ENCODE data around the gene ZDHHC24.

DNA sequence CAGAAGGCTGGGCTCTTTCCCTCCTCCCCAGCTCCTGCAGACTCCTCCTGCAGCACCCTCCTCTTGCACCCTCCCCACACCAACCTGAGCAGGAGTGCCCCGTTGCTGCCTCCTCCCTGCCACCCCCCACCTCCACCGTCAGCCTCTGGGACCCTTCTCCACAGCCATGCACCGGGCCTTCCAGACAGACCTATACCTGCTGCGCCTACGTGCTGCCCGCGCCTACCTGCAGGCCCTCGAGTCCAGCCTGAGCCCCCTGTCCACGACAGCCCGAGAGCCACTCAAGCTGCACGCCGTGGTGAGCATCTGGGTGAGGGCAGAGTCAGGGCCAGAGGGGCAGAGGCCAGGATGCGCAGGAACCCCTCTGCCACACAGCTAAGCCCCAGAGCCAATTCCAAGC lies 16.2 kb downstream of the ZDHHC24 start:
- TF ChIP-seq, protein P1, sequence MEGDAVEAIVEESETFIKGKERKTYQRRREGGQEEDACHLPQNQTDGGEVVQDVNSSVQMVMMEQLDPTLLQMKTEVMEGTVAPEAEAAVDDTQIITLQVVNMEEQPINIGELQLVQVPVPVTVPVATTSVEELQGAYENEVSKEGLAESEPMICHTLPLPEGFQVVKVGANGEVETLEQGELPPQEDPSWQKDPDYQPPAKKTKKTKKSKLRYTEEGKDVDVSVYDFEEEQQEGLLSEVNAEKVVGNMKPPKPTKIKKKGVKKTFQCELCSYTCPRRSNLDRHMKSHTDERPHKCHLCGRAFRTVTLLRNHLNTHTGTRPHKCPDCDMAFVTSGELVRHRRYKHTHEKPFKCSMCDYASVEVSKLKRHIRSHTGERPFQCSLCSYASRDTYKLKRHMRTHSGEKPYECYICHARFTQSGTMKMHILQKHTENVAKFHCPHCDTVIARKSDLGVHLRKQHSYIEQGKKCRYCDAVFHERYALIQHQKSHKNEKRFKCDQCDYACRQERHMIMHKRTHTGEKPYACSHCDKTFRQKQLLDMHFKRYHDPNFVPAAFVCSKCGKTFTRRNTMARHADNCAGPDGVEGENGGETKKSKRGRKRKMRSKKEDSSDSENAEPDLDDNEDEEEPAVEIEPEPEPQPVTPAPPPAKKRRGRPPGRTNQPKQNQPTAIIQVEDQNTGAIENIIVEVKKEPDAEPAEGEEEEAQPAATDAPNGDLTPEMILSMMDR (conservative IDR thresholded peaks at IDR 0.05; ENCODE audit: low read length): no peak
- no peak for TF ChIP-seq EZH2phosphoT487 (IDR thresholded peaks at IDR 0.05; ENCODE audit: borderline replicate concordance, low read depth, low read length)

Measured in OCI-LY7 (cell line).